IgD-negative memory B cell (primary cell): ENCODE data around the gene LEF1. TPM values are rescaled to one million over a fixed set of nuclear protein-coding genes. Genes with fewer than 3 reads are reported as not detected.

Experiments
- H3K27ac Mint-ChIP-seq, 3 donors: one replicate each; pipeline ENCODE4 v1.8.0; 2020 to 2022; ENCODE audit warnings: mild to moderate bottlenecking in 3 of 3, mixed read lengths in 3 of 3, moderate library complexity in 1 of 3
- H3K27me3 Mint-ChIP-seq: one replicate; pipeline ENCODE4 v1.8.0; 2021; ENCODE audit warnings: mixed read lengths
- H3K36me3 Mint-ChIP-seq: one replicate; pipeline ENCODE4 v1.8.0; 2020; ENCODE audit warnings: mild to moderate bottlenecking, mixed read lengths
- H3K4me1 Mint-ChIP-seq, 3 donors: one replicate each; pipeline ENCODE4 v1.8.0; 2020 to 2022; ENCODE audit warnings: mixed read lengths in 3 of 3, mild to moderate bottlenecking in 1 of 3
- H3K4me3 Mint-ChIP-seq, 4 donors: one replicate each; pipeline ENCODE4 v1.8.0; 2020 to 2022; ENCODE audit warnings: mild to moderate bottlenecking in 4 of 4, mixed read lengths in 4 of 4, moderate library complexity in 3 of 4
- H3K9me3 Mint-ChIP-seq, 3 donors: one replicate each; pipeline ENCODE4 v1.8.0; 2020 to 2021; ENCODE audit warnings: mixed read lengths in 3 of 3, mild to moderate bottlenecking in 1 of 3
- polyA plus RNA-seq: library from polyadenylated mRNA; unstranded; fragments of 300-500 nt; fragmentation: Illumina TruSeq; gene quantifications from one replicate; pipeline ENCODE4 v1.2.3, GENCODE V29; 2021

The LEF1 gene
- polyA plus RNA-seq, 1 donor from 2014 or later, result 14.5 TPM

- no peak overlapping the region for H3K27ac Mint-ChIP-seq
- H3K4me1 Mint-ChIP-seq, result peaks cover 3 to 11% (median 4%) of the 10 kb centered on the region in 3 donors
- H3K36me3 Mint-ChIP-seq, result no peaks in the 10 kb centered on the region
- no peaks in the 10 kb centered on the region for H3K9me3 Mint-ChIP-seq
- no peak overlapping the region for H3K4me3 Mint-ChIP-seq
- peaks cover under 1% of the 10 kb centered on the region for H3K27me3 Mint-ChIP-seq
Measured at GRCh38 chr4:108118505-108118904, 50.2 kb downstream of the LEF1 start.

DNA sequence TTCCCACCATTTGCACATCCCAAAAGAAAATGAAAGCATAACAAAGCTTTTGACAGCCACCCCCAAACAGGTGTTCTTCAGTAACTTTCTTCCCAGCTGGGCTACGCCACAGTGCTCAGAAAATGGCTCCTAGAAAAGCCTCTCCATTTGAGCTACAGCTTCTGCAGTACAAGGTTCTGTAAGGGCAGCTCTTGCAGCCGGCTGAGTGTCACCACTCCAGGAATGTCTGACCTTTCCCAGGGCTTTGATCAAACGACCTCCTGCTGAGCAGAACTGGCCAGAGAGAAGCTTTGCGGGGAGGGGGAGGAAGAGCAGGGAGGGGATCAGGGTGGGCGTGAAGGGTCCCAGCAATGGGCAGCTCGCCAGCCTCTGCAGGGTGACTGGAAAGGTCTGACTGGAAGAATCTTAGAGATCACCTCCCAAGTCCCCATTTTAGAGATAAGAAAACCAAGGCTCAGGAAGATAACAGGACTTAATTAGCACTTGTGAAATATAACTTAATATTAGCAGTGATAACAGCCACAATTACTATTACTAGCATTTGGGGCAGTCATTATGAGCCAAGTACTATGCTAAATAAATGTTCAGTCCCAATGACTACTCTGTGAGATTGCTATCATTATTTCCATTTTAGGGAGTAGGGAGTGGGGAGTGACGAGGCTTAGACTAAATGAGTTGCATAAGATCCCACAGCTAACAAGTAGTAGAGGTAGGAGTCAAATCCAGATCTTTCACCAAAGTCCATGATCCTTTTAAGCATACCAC, 51.1 kb downstream of the LEF1 start:
- peaks cover 3 to 12% (median 4%) of the 10 kb centered on the region in 3 donors for H3K4me1 Mint-ChIP-seq

DNA sequence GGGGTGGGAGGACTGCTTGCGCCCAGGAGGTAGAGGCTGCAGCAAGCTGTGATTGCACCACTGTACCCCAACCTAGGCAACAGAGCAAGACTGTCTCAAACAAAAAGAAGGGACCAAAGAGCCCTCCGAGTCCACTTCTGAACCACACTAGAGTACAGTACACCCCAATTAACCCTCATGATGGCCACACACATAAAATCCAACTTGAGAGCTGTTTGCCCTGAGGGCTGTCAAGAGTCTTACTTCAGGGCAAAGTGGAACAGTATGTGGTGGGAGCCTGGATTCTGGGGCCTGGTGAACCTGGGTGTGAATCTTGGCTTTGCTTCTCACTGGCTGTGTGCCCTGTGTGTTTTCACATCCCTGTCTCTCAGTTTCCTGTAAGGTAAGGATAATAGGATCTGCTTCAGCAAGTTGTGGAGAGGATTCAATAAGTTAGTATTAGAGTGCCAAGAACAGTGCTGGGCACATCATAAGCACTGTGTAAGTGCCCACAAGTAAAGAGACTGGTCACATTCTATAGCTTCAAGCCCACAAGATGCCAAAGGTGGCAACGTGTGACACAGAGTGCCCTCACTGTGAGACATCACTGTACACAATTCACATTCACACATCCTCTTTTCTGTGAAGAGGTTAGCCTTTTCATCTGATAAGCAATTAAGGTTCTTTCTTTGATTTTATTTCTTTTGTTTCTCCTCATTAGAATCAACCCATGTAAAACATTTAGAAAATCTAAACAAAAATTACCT, 52.1 kb downstream of the LEF1 start:
- Mint-ChIP-seq H3K27ac (peak overlapping the region in 1 of 3 donors; percentile 18), H3K4me1 (peaks cover 3 to 12% (median 4%) of the 10 kb centered on the region in 3 donors), H3K9me3 (peaks cover 0 to 2% (median 0%) of the 10 kb centered on the region in 3 donors), H3K4me3 (peak overlapping the region in 1 of 4 donors; percentile 4), H3K27me3 (peaks cover 4% of the 10 kb centered on the region), H3K36me3 (no peaks in the 10 kb centered on the region)

More for the DNA sequence above, 51.1 kb downstream of the LEF1 start:
- Mint-ChIP-seq H3K36me3 (no peaks in the 10 kb centered on the region), H3K4me3 (no peak overlapping the region), H3K27ac (no peak overlapping the region), H3K9me3 (no peaks in the 10 kb centered on the region), H3K27me3 (peaks cover 4% of the 10 kb centered on the region)

DNA sequence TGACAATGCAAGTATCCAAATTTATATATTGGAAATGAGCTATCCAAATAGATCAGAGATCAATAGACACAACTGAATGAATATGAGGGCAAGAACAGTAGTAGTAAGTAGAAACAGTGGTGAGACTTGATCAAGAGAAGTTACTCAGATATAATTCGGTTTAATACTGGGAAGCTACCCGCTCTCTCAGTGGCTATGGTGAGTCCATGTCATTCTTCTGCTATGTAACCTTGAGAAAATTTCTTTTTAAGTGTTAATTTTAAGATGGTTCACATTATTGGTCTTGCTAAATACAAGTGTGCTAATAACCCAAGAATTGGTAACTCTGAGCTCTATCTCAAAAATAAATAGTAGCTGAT, 53.6 kb downstream of the LEF1 start:
- H3K27me3 Mint-ChIP-seq, result peaks cover 4% of the 10 kb centered on the region
- H3K4me3 Mint-ChIP-seq, result no peak overlapping the region
- H3K9me3 Mint-ChIP-seq, result peaks cover 0 to 2% (median 0%) of the 10 kb centered on the region in 3 donors
- peaks cover 3 to 16% (median 4%) of the 10 kb centered on the region in 3 donors for H3K4me1 Mint-ChIP-seq
- no peak overlapping the region for H3K27ac Mint-ChIP-seq
- no peaks in the 10 kb centered on the region for H3K36me3 Mint-ChIP-seq

GRCh38 chr4:108114503-108114902, 54.2 kb downstream of the LEF1 start:
- Mint-ChIP-seq H3K9me3 (peaks cover 0 to 2% (median 0%) of the 10 kb centered on the region in 3 donors), H3K36me3 (no peaks in the 10 kb centered on the region), H3K27ac (peak overlapping the region in 1 of 3 donors; percentile 20), H3K4me3 (no peak overlapping the region), H3K27me3 (peaks cover 4% of the 10 kb centered on the region), H3K4me1 (peaks cover 3 to 19% (median 4%) of the 10 kb centered on the region in 3 donors)

DNA sequence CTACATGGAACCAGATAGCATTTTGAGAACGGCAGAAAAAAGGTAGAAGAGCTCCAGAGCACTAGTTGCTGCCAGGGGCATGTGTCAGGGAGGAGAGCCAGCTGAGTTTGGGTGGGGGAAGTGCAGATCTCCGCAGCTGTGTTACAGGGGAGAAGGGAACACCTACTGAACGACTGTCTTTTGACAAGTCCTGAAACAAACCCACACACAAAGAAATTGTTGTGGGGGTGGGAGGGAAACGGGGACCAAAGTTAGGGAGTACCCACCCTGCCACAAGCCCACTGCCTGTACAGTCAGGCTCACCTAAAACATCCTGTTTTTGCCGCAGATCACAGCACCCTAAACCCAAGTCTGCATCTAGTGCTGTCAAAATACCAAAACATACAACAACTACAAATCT, 55.5 kb downstream of the LEF1 start:
- Mint-ChIP-seq H3K4me3 (no peak overlapping the region), H3K36me3 (no peaks in the 10 kb centered on the region), H3K4me1 (peaks cover 3 to 19% (median 4%) of the 10 kb centered on the region in 3 donors), H3K27ac (no peak overlapping the region), H3K9me3 (peaks cover 0 to 4% (median 0%) of the 10 kb centered on the region in 3 donors), H3K27me3 (peaks cover 4% of the 10 kb centered on the region)

- peaks cover 3 to 16% (median 4%) of the 10 kb centered on the region in 3 donors for H3K4me1 Mint-ChIP-seq
Measured at GRCh38 chr4:108111781-108112180, 57.0 kb downstream of the LEF1 start.

DNA sequence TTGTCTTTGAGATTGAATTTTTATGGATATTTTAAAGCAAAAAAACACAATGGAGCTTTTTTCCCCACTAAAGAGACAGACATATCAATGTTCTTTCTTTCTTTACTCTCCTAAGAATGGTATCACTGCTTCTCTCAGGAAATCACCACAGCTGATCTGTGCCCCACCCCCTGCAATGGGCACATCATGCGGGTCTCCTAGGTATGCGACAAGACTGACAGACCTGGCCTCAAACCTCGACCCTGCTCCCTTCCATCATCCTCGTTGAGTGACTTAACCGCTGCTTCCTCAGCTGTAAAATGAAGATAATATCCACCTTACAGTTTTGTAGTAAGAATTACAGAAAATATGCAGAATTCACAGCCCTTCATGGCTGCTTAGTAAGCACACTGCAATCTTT, 58.3 kb downstream of the LEF1 start:
- Mint-ChIP-seq H3K4me1 (peaks cover 3 to 9% (median 4%) of the 10 kb centered on the region in 3 donors), H3K36me3 (no peaks in the 10 kb centered on the region), H3K9me3 (peaks cover 0 to 4% (median 0%) of the 10 kb centered on the region in 3 donors), H3K27me3 (peaks cover 5% of the 10 kb centered on the region), H3K27ac (no peak overlapping the region), H3K4me3 (peak overlapping the region in 1 of 4 donors; percentile 35)

More at GRCh38 chr4:108111781-108112180, 57.0 kb downstream of the LEF1 start:
- Mint-ChIP-seq H3K4me3 (no peak overlapping the region), H3K27ac (no peak overlapping the region), H3K9me3 (peaks cover 0 to 4% (median 0%) of the 10 kb centered on the region in 3 donors), H3K27me3 (peaks cover 4% of the 10 kb centered on the region), H3K36me3 (no peaks in the 10 kb centered on the region)

- Mint-ChIP-seq H3K27ac (peak overlapping the region in 1 of 3 donors; percentile 17), H3K4me3 (no peak overlapping the region), H3K9me3 (peaks cover 0 to 4% (median 0%) of the 10 kb centered on the region in 3 donors), H3K27me3 (peaks cover 5% of the 10 kb centered on the region), H3K36me3 (no peaks in the 10 kb centered on the region), H3K4me1 (peaks cover under 1 to 9% (median 3%) of the 10 kb centered on the region in 3 donors)
Measured at GRCh38 chr4:108109997-108110416, 58.7 kb downstream of the LEF1 start.

GRCh38 chr4:108109111-108109510, 59.6 kb downstream of the LEF1 start:
- Mint-ChIP-seq H3K4me1 (peaks cover 0 to 9% (median 3%) of the 10 kb centered on the region in 3 donors), H3K27ac (no peak overlapping the region), H3K9me3 (peaks cover 0 to 4% (median 0%) of the 10 kb centered on the region in 3 donors), H3K27me3 (peaks cover 5% of the 10 kb centered on the region), H3K36me3 (no peaks in the 10 kb centered on the region), H3K4me3 (no peak overlapping the region)

- peaks cover 0 to 4% (median 0%) of the 10 kb centered on the region in 3 donors for H3K9me3 Mint-ChIP-seq
- peak overlapping the region in 1 of 3 donors; percentile 6 for H3K27ac Mint-ChIP-seq
- no peaks in the 10 kb centered on the region for H3K36me3 Mint-ChIP-seq
- peak overlapping the region in 1 of 4 donors; percentile 16 for H3K4me3 Mint-ChIP-seq
- peaks cover 0 to 8% (median 3%) of the 10 kb centered on the region in 3 donors for H3K4me1 Mint-ChIP-seq
- H3K27me3 Mint-ChIP-seq, result peaks cover 2% of the 10 kb centered on the region
Measured at GRCh38 chr4:108107729-108108382, 60.9 kb downstream of the LEF1 start.

- H3K9me3 Mint-ChIP-seq, result peaks cover 0 to 4% (median 0%) of the 10 kb centered on the region in 3 donors
- peaks cover 0 to 8% (median 3%) of the 10 kb centered on the region in 3 donors for H3K4me1 Mint-ChIP-seq
- no peak overlapping the region for H3K27ac Mint-ChIP-seq
- H3K36me3 Mint-ChIP-seq, result no peaks in the 10 kb centered on the region
- no peak overlapping the region for H3K4me3 Mint-ChIP-seq
- H3K27me3 Mint-ChIP-seq, result peaks cover 2% of the 10 kb centered on the region
Measured at GRCh38 chr4:108107101-108107500, 61.6 kb downstream of the LEF1 start.

DNA sequence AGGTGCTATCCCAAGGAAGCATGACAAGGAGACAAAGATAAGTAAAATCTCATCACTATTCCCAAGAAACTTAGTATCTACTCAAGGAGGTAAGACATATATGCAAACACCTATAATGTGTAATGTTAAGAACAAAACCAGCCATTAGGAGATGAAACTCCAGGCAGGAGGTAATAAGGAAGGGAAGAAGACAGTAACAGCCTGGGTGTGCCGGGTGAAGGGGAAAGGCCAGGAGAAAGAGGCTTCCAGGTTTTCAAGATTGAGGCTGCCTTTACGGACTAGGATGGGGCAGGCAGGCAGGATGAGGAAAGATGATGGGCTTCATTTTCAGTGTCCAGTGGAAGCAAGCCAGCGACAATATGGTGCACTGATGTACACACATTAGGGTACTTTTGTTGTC, 62.5 kb downstream of the LEF1 start:
- Mint-ChIP-seq H3K9me3 (peaks cover 0 to 2% (median 0%) of the 10 kb centered on the region in 3 donors), H3K36me3 (no peaks in the 10 kb centered on the region), H3K4me1 (peaks cover 0 to 8% (median 3%) of the 10 kb centered on the region in 3 donors), H3K27me3 (peaks cover 2% of the 10 kb centered on the region), H3K27ac (no peak overlapping the region), H3K4me3 (no peak overlapping the region)

GRCh38 chr4:108103099-108103862, 65.5 kb downstream of the LEF1 start:
- no peak overlapping the region for H3K4me3 Mint-ChIP-seq

More at GRCh38 chr4:108103099-108103862, 65.5 kb downstream of the LEF1 start:
- Mint-ChIP-seq H3K9me3 (no peaks in the 10 kb centered on the region), H3K36me3 (no peaks in the 10 kb centered on the region), H3K4me1 (peaks cover 0 to 2% (median 0%) of the 10 kb centered on the region in 3 donors), H3K27ac (no peak overlapping the region), H3K27me3 (peaks cover 2% of the 10 kb centered on the region)
